Endothelial cell of umbilical vein (primary cell): ENCODE results near the gene ACTR1A. TPM values are rescaled to one million over a fixed set of nuclear protein-coding genes. Genes with fewer than 3 reads are reported as not detected.

ENCODE experiments used
- BruUV-seq: library from RNA; stranded (reverse); fragments of 400-500 nt; replicated peaks from 2 replicates; lab custom pipeline; 2021; lab: Mats Ljungman, UMichigan
- CTCF ChIA-PET: fragments of 300-600, 350-600 bp; sonication (Branson Sonifier 250); formaldehyde crosslinking; loops from one replicate; lab custom pipeline; 2021; ENCODE audit warnings: antibody characterized with exemption, inconsistent platforms; lab: Charles Lee
- POLR2A ChIA-PET: fragments of 300-600, 350-600 bp; sonication (Branson Sonifier 250); formaldehyde crosslinking; loops from one replicate; lab custom pipeline; 2021; ENCODE audit warnings: antibody characterized with exemption, inconsistent platforms; lab: Charles Lee
- DNase-seq: peaks from one replicate; pipeline ENCODE4 v3.0.0-alpha.2; 2011; ENCODE audit warnings: low read depth, low spot score
- FAIRE-seq: peaks from 2 replicates; lab custom pipeline; 2011; peaks lifted over from hg19 to GRCh38; lab: Jason Lieb, UNC
- H2AFZ ChIP-seq: 2 replicates; pipeline ENCODE4 v1.6.0; 2012; ENCODE audit warnings: low read depth, low read length, control low read depth, inconsistent platforms
- H3K27ac ChIP-seq: 2 replicates; pipeline ENCODE4 v1.5.1; 2011; ENCODE audit warnings: low read depth, mild to moderate bottlenecking, control low read depth, low read length, moderate library complexity; ENCODE audit not compliant: insufficient read depth
- H3K27me3 ChIP-seq, 2 experiments: 2 replicates each; pipeline versions ENCODE4 v1.6.0 to v1.6.1; 2011; ENCODE audit warnings: low read length in 2 of 2, mixed read lengths in 1 of 2; ENCODE audit not compliant: control insufficient read depth in 2 of 2, insufficient read depth in 2 of 2
- H3K36me3 ChIP-seq, 2 experiments: 2 replicates in 1 of 2; 3 replicates in 1 of 2; pipeline ENCODE4 v1.5.1; 2011; ENCODE audit warnings: low read length in 2 of 2, mild to moderate bottlenecking in 1 of 2, moderate library complexity in 1 of 2; ENCODE audit not compliant: control insufficient read depth in 2 of 2, insufficient read depth in 2 of 2; ENCODE audit errors: extremely low read depth in 1 of 2
- H3K4me1 ChIP-seq: 3 replicates; pipeline ENCODE4 v1.5.1; 2011; ENCODE audit warnings: mild to moderate bottlenecking, low read length; ENCODE audit not compliant: control insufficient read depth, insufficient read depth; ENCODE audit errors: extremely low read depth
- H3K4me2 ChIP-seq: 2 replicates; pipeline ENCODE4 v1.6.1; 2011; ENCODE audit warnings: low read length, control low read depth, mixed read lengths; ENCODE audit not compliant: insufficient read depth
- H3K4me3 ChIP-seq, 3 experiments: fragments of 200-600 bp in 1 of 3; sonication (generic), shearing (Covaris generic) in 1 of 3; replicated peaks in 1 of 3; 2 replicates each; pipeline ENCODE4 v1.5.1; 2011 to 2016; ENCODE audit warnings: control low read depth in 3 of 3, low read length in 3 of 3, mild to moderate bottlenecking in 2 of 3, inconsistent platforms in 1 of 3, low read depth in 1 of 3, moderate library complexity in 1 of 3; ENCODE audit not compliant: insufficient read depth in 1 of 3
- H3K79me2 ChIP-seq: 2 replicates; pipeline ENCODE4 v1.6.0; 2012; ENCODE audit warnings: low read length, inconsistent platforms; ENCODE audit not compliant: control insufficient read depth, insufficient read depth
- H3K9ac ChIP-seq: replicated peaks from 2 replicates; pipeline ENCODE3; 2011; ENCODE audit warnings: low read length, control low read depth; ENCODE audit not compliant: insufficient read depth; ENCODE audit errors: extremely low read depth
- H3K9me1 ChIP-seq: replicated peaks from 3 replicates; pipeline ENCODE4 v1.6.0; 2011; ENCODE audit warnings: mild to moderate bottlenecking, low read length; ENCODE audit not compliant: control insufficient read depth, insufficient read depth; ENCODE audit errors: extremely low read depth
- H3K9me3 ChIP-seq: replicated peaks from 2 replicates; pipeline ENCODE4 v1.5.1; 2012; ENCODE audit warnings: low read length, inconsistent platforms; ENCODE audit not compliant: control insufficient read depth, insufficient read depth
- H4K20me1 ChIP-seq: replicated peaks from 2 replicates; pipeline ENCODE3; 2011; ENCODE audit warnings: mild to moderate bottlenecking, low read length; ENCODE audit not compliant: control insufficient read depth, insufficient read depth; ENCODE audit errors: extremely low read depth
- EZH2 ChIP-seq: IDR thresholded peaks from 2 replicates; pipeline ENCODE4 v1.6.1; 2012; ENCODE audit warnings: borderline replicate concordance, low read depth, mild to moderate bottlenecking, moderate library complexity, low read length, inconsistent platforms; ENCODE audit not compliant: severe bottlenecking
- FOS ChIP-seq: IDR thresholded peaks from 2 replicates; pipeline ENCODE4 v1.6.1; 2011; ENCODE audit warnings: mild to moderate bottlenecking, low read length, moderate library complexity, borderline replicate concordance; ENCODE audit not compliant: insufficient read depth
- GATA2 ChIP-seq: IDR thresholded peaks from 2 replicates; pipeline ENCODE4 v1.7.0; 2011; ENCODE audit warnings: low read depth, mild to moderate bottlenecking, moderate library complexity, mixed read lengths, low read length; ENCODE audit not compliant: insufficient read length, insufficient read depth
- JUN ChIP-seq: IDR thresholded peaks from 2 replicates; pipeline ENCODE4 v1.6.1; 2011; ENCODE audit warnings: borderline replicate concordance, low read depth; ENCODE audit not compliant: insufficient read length, insufficient read depth
- MYC ChIP-seq: IDR thresholded peaks from one replicate; pipeline ENCODE4 v1.6.1; 2011; ENCODE audit warnings: mild to moderate bottlenecking, low read depth, low read length
- POLR2A ChIP-seq: IDR thresholded peaks from 2 replicates; pipeline ENCODE4 v1.6.1; 2012; ENCODE audit warnings: low read depth, mild to moderate bottlenecking, control low read depth, low read length
- POLR2AphosphoS5 ChIP-seq: IDR thresholded peaks from 2 replicates; pipeline ENCODE4 v1.6.1; 2012; ENCODE audit warnings: low read depth, mild to moderate bottlenecking, control low read depth, low read length, moderate library complexity; ENCODE audit not compliant: insufficient read depth
- dilution Hi-C: fragments of 300-500 bp; cut with MboI; formaldehyde crosslinking; loops from one replicate; pipeline ENCODE4 v1.15.0; 2019; ENCODE audit warnings: low sequenced_read_pairs; ENCODE audit not compliant: extremely low pct_ligation_motif_present
- intact Hi-C: fragments of 100-400 bp; cut with micrococcal nuclease; formaldehyde crosslinking; loops from one replicate; pipeline ENCODE4 v1.10.0; 2022
- polyA plus RNA-seq, 4 experiments: library from polyadenylated mRNA; depleted of rRNA in 3 of 4; stranded (reverse) in 3 of 4; unstranded in 1 of 4; fragments of >200 nt; gene quantifications; 2 replicates each; pipeline versions ENCODE4 v1.2.1 to v1.2.3, GENCODE V29; 2011 to 2012; ENCODE audit warnings: missing spikeins in 1 of 4
- total RNA-seq: library from RNA; stranded (reverse); gene quantifications from 2 replicates; pipeline ENCODE4 v1.2.3, GENCODE V29; 2021
- TF ChIP-seq, protein P1 (sequence below): IDR thresholded peaks from 2 replicates; pipeline ENCODE4 v1.6.1; 2011; ENCODE audit not compliant: insufficient read depth, insufficient read length
- TF ChIP-seq, protein P2 (sequence below), 2 donors: IDR thresholded peaks; 1 replicate in 1 of 2; 2 replicates in 1 of 2; pipeline ENCODE4 v1.5.1; 2011; ENCODE audit warnings: low read length in 2 of 2, mild to moderate bottlenecking in 2 of 2, moderate library complexity in 2 of 2, control low read depth in 1 of 2, inconsistent platforms in 1 of 2, low read depth in 1 of 2; ENCODE audit not compliant: insufficient read depth in 1 of 2; ENCODE audit errors: extremely low read depth in 1 of 2

ACTR1A gene
- total and polyA plus RNA-seq, 2 donors (not counting 3 experiments of a cell fraction or from before 2014, with no cell fraction given), result 155 to 164 TPM

DNA sequence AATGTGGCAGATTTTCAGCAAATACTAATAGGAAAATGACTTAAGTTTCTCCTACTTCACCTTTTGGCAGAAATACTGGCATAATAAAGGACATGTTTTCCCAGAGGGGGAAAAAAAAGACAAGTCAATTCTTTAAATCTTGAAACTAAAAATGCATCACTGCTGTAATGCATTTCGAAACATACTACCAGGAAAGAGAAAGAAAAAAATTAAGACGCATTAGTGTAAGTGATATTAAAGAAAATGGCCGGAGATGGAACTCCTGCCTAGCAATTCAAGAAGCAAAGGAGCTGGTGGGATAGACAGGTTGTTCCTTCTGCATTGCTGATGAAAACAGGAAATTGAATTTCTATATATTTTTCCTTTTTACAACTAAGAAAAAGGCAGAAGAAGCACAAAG, 3.2 kb downstream of the ACTR1A start:
- no peaks in the 10 kb centered on the region for H3K9me1 ChIP-seq
- intact Hi-C loops (no loop called here), dilution Hi-C loops (no loop called here)
- peaks cover 70% of the 10 kb centered on the region for H3K79me2 ChIP-seq
- H3K36me3 ChIP-seq, result no peaks in the 10 kb centered on the region
- H3K4me3 ChIP-seq, result no peak overlapping the region
- DNase-seq (no peak), FAIRE-seq (no peak)
- no peak overlapping the region for H3K4me2 ChIP-seq
- H3K27me3 ChIP-seq, result no peaks in the 10 kb centered on the region
- peaks cover 12% of the 10 kb centered on the region for H3K4me1 ChIP-seq
- BruUV-seq, result no TSS peak
- no peak overlapping the region for H3K27ac ChIP-seq
- ChIA-PET POLR2A (no interaction called here), CTCF (interaction anchor here (3.9 kb wide), 1 partner anchor 84 kb away, joined by 27 read pairs; no protein-coding TSS in a partner anchor)
- no peak overlapping the region for H3K9ac ChIP-seq
- TF ChIP-seq JUN, result no peak
- TF ChIP-seq POLR2A, result no peak
- TF ChIP-seq, protein P1, sequence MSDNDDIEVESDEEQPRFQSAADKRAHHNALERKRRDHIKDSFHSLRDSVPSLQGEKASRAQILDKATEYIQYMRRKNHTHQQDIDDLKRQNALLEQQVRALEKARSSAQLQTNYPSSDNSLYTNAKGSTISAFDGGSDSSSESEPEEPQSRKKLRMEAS, result no peak
- no peak for TF ChIP-seq GATA2
- no peak for TF ChIP-seq POLR2AphosphoS5
- TF ChIP-seq MYC, result no peak
- TF ChIP-seq FOS, result no peak
- TF ChIP-seq, protein P2, sequence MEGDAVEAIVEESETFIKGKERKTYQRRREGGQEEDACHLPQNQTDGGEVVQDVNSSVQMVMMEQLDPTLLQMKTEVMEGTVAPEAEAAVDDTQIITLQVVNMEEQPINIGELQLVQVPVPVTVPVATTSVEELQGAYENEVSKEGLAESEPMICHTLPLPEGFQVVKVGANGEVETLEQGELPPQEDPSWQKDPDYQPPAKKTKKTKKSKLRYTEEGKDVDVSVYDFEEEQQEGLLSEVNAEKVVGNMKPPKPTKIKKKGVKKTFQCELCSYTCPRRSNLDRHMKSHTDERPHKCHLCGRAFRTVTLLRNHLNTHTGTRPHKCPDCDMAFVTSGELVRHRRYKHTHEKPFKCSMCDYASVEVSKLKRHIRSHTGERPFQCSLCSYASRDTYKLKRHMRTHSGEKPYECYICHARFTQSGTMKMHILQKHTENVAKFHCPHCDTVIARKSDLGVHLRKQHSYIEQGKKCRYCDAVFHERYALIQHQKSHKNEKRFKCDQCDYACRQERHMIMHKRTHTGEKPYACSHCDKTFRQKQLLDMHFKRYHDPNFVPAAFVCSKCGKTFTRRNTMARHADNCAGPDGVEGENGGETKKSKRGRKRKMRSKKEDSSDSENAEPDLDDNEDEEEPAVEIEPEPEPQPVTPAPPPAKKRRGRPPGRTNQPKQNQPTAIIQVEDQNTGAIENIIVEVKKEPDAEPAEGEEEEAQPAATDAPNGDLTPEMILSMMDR (IDR thresholded peaks at IDR 0.05; ENCODE audit: extremely low read depth in 1 of 2, insufficient read depth in 1 of 2, low read depth in 1 of 2, low read length in 2 of 2), result no peak
- TF ChIP-seq EZH2, result no peak
- peaks cover 8% of the 10 kb centered on the region for H4K20me1 ChIP-seq
- no peaks in the 10 kb centered on the region for H3K9me3 ChIP-seq
- no peak overlapping the region for H2AFZ ChIP-seq
